NCI-H1092 (cell line): ENCODE measurements around the gene MGST2.
A peak's percentile ranks its signal among the peaks of the same experiment; 100 is the strongest.

Experiments used
- DNase-seq: peaks from one replicate; lab custom pipeline; 2025; lab: John Stamatoyannopoulos, UW

The MGST2 gene

DNA sequence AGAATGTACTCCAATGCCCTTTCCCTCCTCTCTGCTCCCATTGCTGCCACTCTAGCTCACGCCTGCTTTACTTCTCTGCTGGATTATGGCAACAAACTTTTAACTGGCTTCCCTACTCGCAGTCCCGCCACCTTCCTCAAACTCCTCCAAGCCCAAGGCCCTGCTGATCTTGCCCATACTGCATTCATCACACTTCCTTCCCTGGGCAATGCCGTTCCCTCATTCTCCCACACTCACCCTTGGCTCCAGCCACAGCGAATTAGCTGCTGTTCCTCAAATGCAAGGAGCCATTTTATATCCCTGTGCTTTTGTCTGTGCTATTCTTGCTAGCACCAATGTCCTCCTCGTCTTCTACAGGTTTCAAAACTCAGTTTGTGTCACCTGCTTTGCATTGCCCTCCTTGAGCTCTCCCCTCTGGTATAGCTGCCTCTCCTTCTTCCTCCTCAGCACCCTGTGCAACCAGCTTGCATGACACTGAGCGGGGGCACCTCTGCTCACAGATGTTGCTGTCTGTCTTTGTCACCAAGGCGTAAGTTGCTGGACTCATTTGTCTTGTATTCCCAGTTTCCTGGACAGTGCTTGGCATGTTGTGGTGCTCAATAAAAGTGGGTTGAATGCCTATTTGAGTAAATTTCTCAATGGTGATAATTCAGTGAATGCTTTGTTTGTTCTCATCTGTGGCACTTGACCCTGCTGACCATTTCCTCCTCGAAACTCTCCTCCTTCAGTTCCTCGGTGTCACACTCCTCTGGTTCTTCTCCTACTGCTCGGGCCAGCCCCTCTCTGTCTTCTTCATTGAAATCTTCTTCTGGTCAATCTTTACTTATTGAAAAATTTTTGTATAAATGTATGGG is 22.4 kb upstream of the MGST2 start:
- DNase-seq = no peak

DNA sequence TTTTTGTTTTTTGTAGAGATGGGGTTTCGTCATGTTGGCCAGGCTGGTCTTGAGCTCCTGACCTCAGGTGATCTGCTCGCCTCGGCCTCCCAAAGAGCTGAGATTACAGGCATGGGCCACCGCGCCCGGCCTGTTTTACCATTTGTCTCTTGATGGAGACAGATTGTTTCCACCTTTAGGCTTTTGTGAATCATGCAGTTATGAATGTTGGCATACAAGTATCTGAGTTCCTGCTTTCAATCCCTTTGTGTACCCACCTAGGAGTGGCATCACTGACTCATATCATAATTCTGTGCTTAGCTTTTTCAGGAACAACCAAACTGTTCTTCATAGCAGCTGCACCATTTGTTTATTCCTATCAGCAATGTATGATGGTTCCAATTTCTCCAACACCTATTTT is 20.2 kb upstream of the MGST2 start:
- DNase-seq = no peak

DNA sequence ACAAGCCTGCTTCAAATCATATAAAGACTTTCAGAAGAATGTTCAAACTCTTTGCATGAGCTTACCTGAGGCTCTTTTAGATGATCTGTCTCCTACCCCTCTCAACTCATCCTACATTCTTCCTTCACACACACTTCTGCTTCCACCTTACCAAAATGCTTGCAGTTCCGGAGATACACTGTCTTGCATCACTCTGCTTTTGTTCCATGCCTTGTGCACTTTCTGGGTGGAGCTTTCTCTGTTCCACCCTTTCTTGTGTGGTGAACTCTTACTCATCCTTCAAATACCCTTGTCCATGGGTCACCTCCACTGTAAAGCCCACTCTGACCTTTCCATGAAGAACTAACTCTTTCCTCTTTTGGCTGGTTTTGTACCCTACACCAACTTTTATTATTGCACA is 18.4 kb upstream of the MGST2 start:
- DNase-seq = no peak

DNA sequence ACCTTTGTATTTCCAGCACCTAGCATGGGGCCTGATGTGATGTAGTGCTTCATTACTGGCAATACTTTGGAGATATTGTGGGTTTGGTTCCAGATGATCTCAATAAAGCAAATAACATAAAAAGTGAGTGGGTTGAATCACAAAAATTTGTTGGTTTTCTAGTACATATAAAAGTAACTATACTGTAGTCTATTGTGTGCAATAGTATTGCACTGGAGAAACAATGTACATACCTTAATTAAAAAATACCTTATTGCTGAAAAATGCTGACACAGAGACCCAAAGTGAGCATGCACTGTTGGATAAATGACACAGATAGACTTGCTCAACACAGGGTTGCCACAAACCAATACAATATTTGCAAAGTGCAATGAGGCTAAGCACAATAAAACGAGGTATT is 17.7 kb upstream of the MGST2 start:
- no peak for DNase-seq

DNA sequence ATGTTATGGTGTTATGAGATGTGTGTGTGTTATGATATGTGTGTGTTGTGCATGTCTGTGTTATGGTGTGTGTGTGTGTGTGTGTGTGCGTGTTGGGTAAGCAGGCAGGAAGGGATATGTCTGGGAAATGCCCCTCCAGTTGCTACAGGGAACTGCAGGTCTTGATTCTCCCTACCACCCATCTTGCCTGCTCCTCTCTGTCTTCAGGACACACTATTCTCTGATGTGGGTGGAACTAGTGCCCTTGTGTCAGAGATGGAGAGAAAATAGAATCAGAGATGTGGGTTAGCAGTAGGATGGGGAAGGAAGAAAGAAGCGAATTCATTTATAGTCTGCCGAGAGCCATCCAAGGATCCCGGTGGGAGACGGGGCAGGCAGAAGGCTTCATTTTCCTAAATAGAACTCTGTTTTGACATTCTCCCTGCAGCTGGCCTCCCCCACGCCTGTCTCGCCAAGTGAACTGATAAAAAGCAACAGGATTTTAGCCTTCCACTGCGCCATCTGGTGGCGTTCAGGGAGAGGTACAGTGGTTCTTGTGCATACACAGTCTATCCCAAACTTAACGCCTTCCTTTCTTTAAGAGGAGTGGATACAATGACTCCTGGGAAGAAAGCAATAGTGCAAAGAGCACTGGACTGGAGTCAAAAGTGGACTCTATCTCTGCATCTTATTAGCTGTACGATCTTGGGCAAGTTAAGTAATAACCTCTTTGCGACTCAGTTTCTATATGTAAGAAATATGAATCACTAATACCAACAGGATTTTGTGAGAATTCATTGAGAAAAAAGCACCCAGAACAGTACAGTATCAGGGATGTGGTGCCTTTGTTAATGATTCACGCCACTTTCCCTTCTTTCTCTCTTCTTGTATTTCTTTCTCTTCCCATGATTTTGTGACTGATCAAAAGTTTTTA is 14.1 kb upstream of the MGST2 start:
- peak; percentile 54 for DNase-seq

DNA sequence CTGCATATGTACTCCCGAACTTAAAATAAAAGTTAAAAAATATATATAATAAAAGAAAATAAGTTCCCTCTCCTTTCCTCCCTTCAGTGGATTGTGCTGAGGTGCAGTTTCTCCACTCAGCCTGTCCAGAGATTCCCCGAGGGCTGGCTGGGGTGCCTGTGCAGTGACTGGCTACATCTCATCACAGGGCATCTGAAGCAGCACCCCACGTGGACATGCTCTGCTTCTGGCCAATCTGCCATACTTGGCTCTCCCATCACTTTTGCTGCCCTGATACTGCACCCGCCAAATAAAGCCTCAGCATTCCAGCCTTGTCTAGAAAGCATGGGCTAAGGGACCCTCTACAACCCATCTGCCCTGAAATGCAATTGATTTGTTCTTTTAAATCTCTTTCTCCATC is 11.1 kb upstream of the MGST2 start:
- no peak for DNase-seq

DNA sequence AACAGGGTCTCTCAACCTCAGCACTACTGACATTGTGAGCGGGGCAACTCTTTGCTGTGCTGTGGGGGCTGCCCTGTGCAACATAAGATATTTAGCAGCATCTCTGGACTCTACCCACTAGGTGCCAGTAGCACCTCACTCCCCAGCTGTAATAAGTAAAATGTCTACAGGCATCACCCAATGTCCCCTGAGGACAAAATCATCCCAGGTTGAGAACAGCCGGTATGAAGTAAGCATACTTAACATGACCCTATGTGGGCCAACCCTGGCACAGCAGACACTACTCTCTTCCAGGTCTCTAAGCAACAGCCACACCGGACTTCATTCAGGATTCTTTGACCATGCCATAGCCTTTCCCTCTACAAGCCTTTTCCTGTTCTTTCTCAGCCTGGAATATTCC is 10.5 kb upstream of the MGST2 start:
- no peak for DNase-seq

DNA sequence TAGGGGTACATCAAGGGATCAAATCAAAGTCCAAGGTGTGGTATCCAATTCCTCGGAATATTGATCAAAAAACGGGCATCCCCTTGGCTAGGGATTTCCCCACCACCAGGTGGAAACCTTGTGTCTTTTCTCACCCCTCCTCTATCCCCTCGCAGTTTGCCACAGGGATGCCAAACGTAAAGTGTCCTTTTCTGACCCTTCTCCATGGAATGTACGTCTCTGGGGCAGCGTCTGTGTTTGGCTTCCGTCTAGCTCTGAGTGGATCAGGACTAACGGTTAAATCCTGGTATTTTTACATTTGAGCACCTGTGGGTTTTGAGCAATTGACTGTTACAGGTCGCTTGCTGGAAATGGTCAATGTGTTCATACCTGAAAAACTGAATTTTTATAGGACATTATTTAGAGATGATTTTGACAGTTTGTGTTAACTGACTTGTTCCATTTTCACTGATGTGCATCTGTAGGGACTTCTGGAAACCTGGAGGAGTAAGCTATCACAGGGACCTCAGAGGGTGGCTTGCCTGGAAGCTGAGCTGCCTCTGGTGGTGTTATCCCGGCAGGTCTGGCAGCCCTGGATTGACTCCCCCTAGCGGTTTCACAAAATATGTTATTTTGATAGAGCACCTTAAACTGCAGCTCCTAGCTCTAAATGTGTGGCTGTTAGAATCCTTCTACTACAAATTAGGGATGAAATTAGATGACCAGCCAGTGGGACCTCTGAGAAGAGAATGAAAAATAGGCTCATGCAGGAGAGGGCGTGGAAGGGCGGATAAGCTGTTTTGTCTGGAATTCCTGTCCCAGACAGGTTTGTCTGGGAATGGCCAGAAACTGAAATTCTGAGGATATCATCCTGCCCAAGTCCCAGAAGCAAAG is 8.8 kb upstream of the MGST2 start:
- peak; percentile 69 for DNase-seq

DNA sequence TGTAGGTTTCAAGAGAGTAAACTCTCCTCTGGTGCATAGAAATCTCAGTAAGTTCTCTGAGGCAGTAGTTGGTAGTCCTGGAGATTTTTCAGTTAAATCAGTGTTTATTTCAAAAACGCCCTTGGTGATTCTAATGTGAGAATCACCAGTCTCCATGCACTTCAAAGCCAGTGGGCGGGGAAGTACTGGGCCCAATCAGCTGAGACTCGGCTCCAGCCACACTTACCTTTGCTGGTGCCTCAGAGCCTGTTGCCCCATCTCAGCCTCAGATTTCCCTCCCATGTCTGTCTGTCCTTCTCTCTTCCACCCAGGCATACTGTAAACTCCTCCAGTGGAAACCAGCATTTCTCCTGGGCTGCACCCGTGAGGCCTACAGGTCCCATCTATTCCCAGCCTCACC is 7.4 kb upstream of the MGST2 start:
- no peak for DNase-seq

DNA sequence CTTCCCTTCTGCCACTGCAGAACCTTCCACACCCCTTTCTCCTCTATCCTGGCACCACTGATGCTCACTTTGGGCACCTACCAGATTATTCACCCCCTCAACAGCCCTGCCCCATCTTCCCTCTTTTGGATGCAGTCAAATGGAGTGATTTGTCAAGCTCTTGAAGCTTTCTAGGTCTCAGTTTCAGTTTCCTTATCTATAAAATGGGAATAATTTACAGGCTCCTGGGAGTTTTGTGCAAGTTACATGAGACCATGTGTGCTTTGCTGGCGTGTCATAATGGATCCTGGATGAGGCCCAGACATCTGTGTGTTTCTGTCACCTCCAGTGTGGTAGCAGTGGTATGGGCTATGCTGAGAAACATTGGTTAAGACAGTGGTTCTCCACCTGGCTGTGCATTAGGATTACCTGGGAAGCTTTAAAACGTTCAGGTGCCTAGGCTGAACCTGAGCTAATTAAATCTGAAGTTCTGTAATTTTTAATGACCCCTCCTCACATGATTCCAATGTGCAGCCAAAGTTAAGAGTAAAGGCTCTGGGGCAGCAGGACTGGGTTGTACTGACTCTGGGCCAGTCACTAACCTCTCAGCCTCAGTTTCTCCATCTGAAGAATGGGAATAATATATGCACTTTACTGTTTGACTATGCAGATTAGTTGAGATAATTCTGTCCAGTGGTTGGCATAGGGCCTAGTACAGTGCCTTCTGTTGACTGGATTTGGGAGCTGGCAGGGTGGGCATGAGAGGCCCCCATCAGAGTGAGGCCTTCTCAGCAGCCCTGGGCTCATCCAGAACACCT is 6.8 kb upstream of the MGST2 start:
- no peak for DNase-seq

DNA sequence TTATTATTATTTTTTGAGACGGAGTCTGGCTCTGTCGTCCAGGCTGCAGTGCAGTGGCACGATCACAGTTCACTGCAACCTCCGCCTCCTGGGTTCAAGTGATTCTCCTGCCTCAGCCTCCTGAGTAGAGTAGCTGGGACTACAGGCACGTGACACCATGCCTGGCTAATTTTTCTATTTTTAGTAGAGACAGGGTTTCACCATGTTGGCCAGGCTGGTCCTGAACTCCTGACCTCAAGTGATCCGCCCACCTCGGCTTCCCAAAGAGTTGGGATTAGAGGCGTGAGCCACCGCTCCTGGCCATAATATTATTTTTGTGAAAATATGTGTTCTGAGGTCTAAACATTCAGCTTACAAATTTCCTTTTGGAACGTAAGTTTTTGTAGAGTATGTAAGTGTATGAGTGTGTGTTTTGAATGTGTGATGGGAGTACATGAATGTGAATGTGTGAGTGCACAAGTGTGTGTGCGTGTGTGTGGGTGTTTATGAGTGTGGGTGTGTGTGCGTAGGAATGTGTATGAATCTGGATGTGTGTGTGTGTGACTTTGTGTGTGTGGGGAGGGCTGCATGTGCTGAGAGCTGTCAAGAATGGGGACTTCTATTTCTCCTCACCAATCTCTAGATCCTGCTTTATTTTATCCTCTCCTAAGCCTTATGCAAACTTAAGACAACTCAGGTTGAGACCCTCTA is 5.7 kb upstream of the MGST2 start:
- no peak for DNase-seq

DNA sequence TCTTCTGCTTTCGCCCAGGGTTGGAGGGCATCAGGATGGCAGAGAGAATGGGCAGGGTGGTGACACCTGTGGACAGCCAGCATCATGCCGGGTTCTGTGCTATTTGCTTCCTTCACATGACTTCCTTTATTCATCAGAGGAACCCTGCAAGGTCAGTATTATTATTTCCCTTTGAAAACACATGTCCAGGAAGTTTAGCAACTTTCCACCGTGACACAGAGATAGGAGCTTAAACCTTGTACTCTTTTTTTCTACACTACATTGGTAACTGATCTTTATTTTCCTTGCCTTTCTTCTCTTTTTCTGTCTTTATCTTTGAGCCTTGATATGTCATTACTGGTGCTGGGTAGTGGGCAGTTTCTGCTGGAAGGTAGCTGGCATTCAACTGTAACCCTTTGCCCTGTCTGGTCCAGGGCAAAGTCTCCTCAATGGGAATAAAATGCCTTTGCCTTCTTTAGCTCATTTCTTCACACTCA is 5.0 kb upstream of the MGST2 start:
- no peak for DNase-seq

DNA sequence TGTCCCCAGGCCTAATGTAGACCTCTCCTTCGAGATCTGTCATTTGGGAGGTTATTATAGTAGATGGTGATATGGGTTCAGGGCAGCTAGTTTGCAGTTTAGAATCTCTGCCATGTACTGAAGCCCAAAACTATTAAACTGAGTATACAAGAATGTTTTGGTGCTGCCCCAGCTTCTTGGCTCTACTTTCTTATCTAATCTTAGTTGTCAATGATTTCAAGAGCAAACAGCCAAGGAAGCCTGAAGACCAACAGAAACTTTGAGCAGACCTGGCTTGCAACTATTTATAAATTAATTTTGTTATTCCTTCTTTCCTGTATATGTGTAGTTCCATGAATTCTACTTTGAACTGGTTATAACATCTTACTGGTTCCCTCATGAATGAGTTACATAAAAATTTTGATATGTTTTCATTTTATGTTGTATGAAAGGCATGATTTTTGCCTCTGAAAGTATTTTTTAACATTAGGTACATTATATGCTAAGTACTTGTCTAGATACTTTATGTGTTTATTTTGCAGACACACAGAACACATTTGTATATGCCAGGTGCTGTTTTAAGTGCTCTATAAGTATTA is 2.0 kb upstream of the MGST2 start:
- DNase-seq = no peak

DNA sequence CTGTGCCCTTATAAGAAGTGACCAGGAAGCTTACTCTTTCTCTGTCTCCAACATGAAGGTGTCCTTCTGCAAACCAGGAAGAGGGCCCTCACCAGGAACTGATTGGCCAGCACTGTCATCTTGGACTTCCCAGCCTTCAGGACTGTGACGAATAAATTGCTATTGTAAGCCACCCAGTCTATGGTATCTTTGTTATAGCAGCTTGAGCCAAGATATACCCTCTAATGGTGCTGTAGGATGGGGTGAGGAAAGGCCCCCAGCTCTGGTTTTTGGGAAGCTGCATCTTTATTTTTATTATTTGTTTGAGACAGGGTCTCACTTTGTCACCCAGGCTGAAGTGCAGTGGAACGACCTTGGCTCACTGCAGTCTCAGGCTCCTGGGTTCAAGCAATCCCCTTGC is 1.2 kb upstream of the MGST2 start:
- no peak for DNase-seq

DNA sequence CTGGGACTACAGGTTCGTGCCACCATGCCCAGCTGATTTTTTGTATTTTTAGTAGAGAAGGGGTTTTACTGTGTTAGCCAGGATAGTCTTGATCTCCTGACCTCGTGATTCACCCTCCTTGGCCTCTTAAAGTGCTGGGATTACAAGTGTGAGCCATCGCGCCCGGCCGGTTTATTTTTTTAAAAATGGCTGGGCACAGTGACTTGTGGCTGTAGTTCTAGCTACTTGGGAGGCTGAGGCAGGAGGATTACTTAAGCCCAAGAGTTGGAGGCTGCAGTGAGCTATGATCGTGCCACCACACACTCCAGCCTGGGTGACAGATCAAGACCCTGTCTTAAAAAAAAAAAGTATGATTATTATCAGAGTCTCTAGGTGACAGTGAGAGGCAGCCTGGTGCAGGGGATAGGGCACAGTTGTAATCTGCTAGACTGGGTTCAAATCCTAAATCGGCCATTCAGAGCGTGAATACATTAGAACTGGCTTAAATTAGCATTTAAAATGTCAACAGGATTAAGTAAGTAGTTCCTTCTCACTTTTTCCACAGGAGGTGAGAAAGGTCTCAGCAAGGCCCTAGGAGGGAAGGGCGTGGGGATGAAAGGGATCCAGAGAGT is 435 bp upstream of the MGST2 start:
- no peak for DNase-seq

DNA sequence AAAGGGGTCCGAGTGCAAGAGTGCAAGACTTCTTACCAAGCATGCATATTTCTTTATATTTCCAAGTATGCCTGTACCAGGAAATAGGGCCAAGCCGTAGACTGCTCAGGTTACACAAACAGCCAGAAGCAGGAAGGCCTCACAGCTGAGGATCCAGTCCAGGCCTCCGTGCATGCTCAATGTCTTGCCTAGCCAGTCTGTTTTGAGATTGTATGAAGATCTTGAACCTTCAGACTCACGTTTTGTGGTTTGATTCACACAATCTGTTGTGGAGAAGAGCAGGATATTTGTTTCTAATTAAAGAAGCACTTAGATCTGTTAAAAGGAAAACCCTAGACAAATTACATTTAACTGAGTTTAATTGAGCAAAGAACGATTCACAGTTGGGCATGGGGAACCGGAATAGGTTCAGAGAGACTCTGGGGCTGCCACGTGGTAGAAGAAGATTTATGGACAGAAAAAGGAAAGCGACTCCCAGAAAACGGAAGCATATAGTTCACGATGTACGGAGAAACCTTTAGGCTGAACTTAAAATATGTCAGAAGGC is 1.2 kb downstream of the MGST2 start:
- DNase-seq = peak; percentile 38

DNA sequence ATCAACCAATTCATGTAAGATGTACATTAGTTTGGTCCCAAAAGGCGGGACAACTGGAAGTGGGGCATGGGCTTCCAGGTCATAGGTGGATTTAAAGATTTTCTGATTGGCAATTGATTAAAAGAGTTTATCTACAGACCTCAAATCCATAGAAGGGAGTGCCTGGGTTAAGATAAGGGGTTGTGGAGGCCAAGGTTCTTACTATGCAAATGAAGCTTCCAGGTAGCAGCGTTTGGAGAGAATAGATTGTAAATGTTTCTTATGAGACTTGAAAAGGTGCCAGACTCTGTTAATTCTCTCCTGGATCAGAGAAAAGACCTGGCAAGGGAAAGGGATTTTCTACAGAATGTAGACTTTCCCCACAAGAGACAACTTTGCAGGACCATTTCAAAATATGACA is 2.4 kb downstream of the MGST2 start:
- DNase-seq = no peak

DNA sequence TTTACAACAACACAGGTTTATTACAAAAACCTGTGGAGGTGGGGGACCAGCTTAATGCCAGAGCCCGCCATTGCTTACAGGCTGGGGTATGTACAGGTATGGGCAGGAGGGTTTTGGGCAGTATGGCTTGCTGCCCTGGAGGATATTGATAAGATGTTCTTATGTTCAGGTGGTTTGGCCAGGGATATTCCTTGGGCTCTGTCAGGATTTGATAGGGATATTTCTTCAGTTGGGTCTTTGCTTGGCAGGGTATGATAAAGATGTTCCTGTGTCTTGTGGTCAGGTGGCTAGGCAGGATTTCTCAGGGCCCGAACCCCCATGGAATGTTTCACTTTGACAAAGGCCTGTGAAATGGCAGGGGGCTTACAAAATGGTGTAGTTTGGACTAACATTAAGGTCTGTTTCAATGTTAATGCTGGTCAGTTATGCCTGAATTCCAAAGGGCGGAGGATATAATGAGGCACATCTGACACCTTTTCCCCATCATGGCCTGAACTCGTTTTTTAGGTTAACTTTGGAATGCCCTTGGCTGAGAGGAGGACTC is 3.1 kb downstream of the MGST2 start:
- no peak for DNase-seq

DNA sequence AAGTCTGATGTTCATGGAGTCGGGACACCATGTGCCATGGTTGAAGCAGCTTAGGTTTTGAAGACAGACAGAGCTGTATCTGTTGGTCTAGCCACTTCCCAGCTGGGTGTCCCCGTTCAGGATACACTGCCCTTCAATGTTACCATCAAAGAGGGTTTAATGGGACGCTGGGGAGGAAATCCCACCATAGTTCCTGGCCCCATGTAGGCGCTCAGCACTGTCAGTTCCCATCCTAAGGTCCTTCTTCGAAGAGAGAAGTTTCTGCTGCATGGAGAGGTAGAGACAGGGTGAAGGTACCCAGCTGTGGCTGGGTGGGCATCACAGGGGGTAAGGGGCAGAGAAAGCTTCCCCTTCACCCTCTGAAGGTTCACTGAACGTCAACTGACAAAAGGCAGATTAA is 3.7 kb downstream of the MGST2 start:
- no peak for DNase-seq
